T-helper 2 cell treated with Interferon-gamma antibody and Interleukin-4, amounts not matched to agents 100 ng/mL and 5 ng/mL, for 36 hours (primary cell): Measurements from ENCODE around the gene ZNF668. TPM values are rescaled to one million over a fixed set of nuclear protein-coding genes. Genes with fewer than 3 reads are reported as not detected.
"Not testable (repeated sequence)": the region's sequence is repeated elsewhere in the genome, so short reads cannot be mapped to it uniquely, and the experiment has no call there.

Source experiments
- intact Hi-C: fragments of 100-400 bp; cut with micrococcal nuclease; formaldehyde crosslinking; loops from one replicate; pipeline ENCODE4 v1.15.1; 2023
- total RNA-seq: library from RNA; stranded (reverse); gene quantifications from 2 replicates; pipeline ENCODE4 v1.2.3, GENCODE V29; 2022

ZNF668 gene
- total RNA-seq, 1 donor from 2014 or later: 13.6 TPM

DNA sequence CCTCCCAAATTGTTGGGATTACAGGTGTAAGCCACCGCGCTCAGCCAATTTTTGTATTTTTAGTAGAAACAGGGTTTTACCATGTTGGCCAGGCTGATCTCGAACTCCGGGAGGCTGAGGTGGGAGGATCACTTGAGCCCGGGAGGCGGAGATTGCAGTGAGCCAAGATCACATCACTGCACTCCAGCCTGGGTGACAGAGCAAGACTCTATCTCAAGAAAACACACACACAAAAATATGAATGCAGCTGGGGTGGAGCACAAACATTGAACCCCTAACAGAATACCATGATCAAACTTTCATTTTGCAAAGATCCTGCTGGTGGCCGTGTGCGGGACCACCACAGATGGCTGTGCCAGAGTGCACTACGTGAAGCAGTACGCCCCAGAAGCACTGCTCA lies 56.3 kb downstream of the ZNF668 start:
- intact Hi-C loops: not testable (repeated sequence)

- intact Hi-C loops: no loop called here
These were observed 58.0 kb downstream of the ZNF668 start for GRCh38 chr16:31016018-31016417.

- intact Hi-C loops: not testable (repeated sequence)
These were observed 60.7 kb downstream of the ZNF668 start for GRCh38 chr16:31013292-31013691.

DNA sequence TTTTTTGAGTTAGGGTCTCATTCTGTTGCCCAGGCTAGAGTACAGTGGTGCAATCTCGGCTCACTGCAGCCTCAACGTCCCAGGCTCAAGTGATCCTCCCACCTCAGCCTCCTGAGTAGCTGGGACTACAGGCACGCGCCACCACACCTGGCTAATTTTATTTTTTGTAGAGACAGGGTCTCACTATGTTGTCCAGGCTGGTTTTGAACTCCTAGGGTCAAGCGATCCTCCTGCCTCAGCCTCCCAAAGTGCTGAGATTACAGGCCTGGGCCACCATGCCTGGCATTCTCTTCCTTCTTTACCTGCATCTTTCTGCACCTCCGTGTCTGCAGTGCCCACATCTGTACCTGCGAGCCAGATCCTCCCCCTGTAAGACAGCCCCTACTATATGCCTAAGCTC lies 62.2 kb downstream of the ZNF668 start:
- intact Hi-C loops: not testable (repeated sequence)

Other genes starting within 250 kb of the ZNF668 start
- gene BCL7C, start 180.2 kb downstream of the ZNF668 start, total RNA-seq: 22.7 and 22.8 TPM in 2 replicates
- 0.32 and 0.41 TPM in 2 replicates for gene CTF1, start 177.6 kb downstream of the ZNF668 start, total RNA-seq
- 26.6 and 27.1 TPM in 2 replicates for gene FBXL19, start 150.7 kb downstream of the ZNF668 start, total RNA-seq
- 25.7 and 27.1 TPM in 2 replicates for gene ORAI3, start 125.2 kb downstream of the ZNF668 start, total RNA-seq
- 29.7 and 30.2 TPM in 2 replicates for gene SETD1A, start 116.5 kb downstream of the ZNF668 start, total RNA-seq
- 3.8 TPM in 2 replicates for gene HSD3B7, start 89.0 kb downstream of the ZNF668 start, total RNA-seq
- gene STX1B, start 63.6 kb downstream of the ZNF668 start, total RNA-seq: 0.55 and 0.59 TPM in 2 replicates
- gene STX4, start 40.7 kb downstream of the ZNF668 start, total RNA-seq: 55.6 and 55.8 TPM in 2 replicates
- 25.0 and 25.3 TPM in 2 replicates for gene ZNF646, start 182 bp upstream of the ZNF668 start, total RNA-seq
- gene PRSS53, start 14.7 kb upstream of the ZNF668 start, total RNA-seq: 3.6 and 5.3 TPM in 2 replicates
- 53.2 and 53.4 TPM in 2 replicates for gene VKORC1, start 20.6 kb upstream of the ZNF668 start, total RNA-seq
- gene BCKDK, start 34.1 kb upstream of the ZNF668 start, total RNA-seq: 21.5 and 24.0 TPM in 2 replicates
- gene KAT8, start 43.4 kb upstream of the ZNF668 start, total RNA-seq: 56.2 and 57.3 TPM in 2 replicates
- 0.18 TPM in 1 of 2 replicates, not detected in the other for gene PRSS8, start 61.5 kb upstream of the ZNF668 start, total RNA-seq
- 1.3 TPM in 2 replicates for gene PRSS36, start 75.8 kb upstream of the ZNF668 start, total RNA-seq
- 764 and 794 TPM in 2 replicates for gene FUS, start 105.9 kb upstream of the ZNF668 start, total RNA-seq
- 66.7 and 72.4 TPM in 2 replicates for gene PYCARD, start 128.5 kb upstream of the ZNF668 start, total RNA-seq
- gene TRIM72, start 139.9 kb upstream of the ZNF668 start, total RNA-seq: not detected in 2 replicates
- gene PYDC1, start 142.9 kb upstream of the ZNF668 start, total RNA-seq: not detected in 2 replicates
- gene ITGAM, start 185.7 kb upstream of the ZNF668 start, total RNA-seq: 48.3 and 53.1 TPM in 2 replicates